HG03039 (cell line): ENCODE data around the gene DDX43.
"Not testable (repeated sequence)": the region's sequence is repeated elsewhere in the genome, so short reads cannot be mapped to it uniquely, and the experiment has no call there.

Experiments
- ATAC-seq: cut with Tn5 transposase; IDR thresholded peaks from one replicate; pipeline ENCODE4 v1.9.1; 2021; ENCODE audit warnings: mild to moderate bottlenecking, moderate library complexity; ENCODE audit not compliant: unreplicated experiment

Gene DDX43

GRCh38 chr6:73394577-73395354 lies at the start of gene DDX43:
Gene DDX43, plus strand, starts transcription at chr6:73394828. Its CDS starts 78 bp downstream, at chr6:73394906.
- ATAC-seq, result no peak

GRCh38 chr6:73348550-73349204 lies 46.0 kb upstream of the DDX43 start:
- no peak for ATAC-seq

- no peak for ATAC-seq
Measured at GRCh38 chr6:73349311-73349710, 45.3 kb upstream of the DDX43 start.

- no peak for ATAC-seq
Measured at GRCh38 chr6:73353636-73354593, 40.7 kb upstream of the DDX43 start, which contains the start of gene DPPA5. Gene DPPA5, minus strand, starts transcription at chr6:73354276. Its CDS starts 51 bp downstream, at chr6:73354225.

GRCh38 chr6:73362358-73362757 lies 32.3 kb upstream of the DDX43 start, which contains the start of gene KHDC3L:
Gene KHDC3L, plus strand, starts transcription at chr6:73362658. Its CDS starts 72 bp downstream, at chr6:73362730.
- ATAC-seq, result no peak

GRCh38 chr6:73362869-73363536 lies 31.6 kb upstream of the DDX43 start:
- ATAC-seq, result no peak

- ATAC-seq, result no peak
Measured at GRCh38 chr6:73363537-73363875, 31.1 kb upstream of the DDX43 start.

GRCh38 chr6:73364121-73364520 lies 30.5 kb upstream of the DDX43 start:
- ATAC-seq, result no peak

- ATAC-seq, result no peak
Measured at GRCh38 chr6:73364549-73364948, 30.1 kb upstream of the DDX43 start.

GRCh38 chr6:73367761-73368355 lies 26.8 kb upstream of the DDX43 start:
- ATAC-seq, result no peak

- no peak for ATAC-seq
Measured at GRCh38 chr6:73368675-73369074, 26.0 kb upstream of the DDX43 start.

GRCh38 chr6:73369157-73369556 lies 25.5 kb upstream of the DDX43 start:
- ATAC-seq, result no peak

GRCh38 chr6:73369563-73369962 lies 25.1 kb upstream of the DDX43 start, which contains the start of gene OOEP:
Gene OOEP, minus strand, starts transcription at chr6:73369897. Its CDS starts 105 bp downstream, at chr6:73369792.
- no peak for ATAC-seq

GRCh38 chr6:73371984-73372383 lies 22.6 kb upstream of the DDX43 start:
- no peak for ATAC-seq

GRCh38 chr6:73372516-73372915 lies 22.1 kb upstream of the DDX43 start:
- ATAC-seq, result no peak

- ATAC-seq, result no peak
Measured at GRCh38 chr6:73375216-73375615, 19.4 kb upstream of the DDX43 start.

GRCh38 chr6:73377225-73377624 lies 17.4 kb upstream of the DDX43 start:
- no peak for ATAC-seq

GRCh38 chr6:73381531-73381930 lies 13.1 kb upstream of the DDX43 start:
- ATAC-seq, result not testable (repeated sequence)

- no peak for ATAC-seq
Measured at GRCh38 chr6:73382462-73383113, 12.0 kb upstream of the DDX43 start.

GRCh38 chr6:73388433-73388799 lies 6.2 kb upstream of the DDX43 start:
- ATAC-seq, result peak; percentile 19
